Kidney (tissue), 14 donors: ENCODE measurements around the gene DNAJB1. TPM values are rescaled to one million over a fixed set of nuclear protein-coding genes. Genes with fewer than 3 reads are reported as not detected.

ENCODE experiments used
- DNase-seq, 5 donors: peaks; one replicate each; pipeline ENCODE4 v3.0.0-alpha.2; 2013 to 2020
- FAIRE-seq: peaks from 2 replicates; lab custom pipeline; 2012; peaks lifted over from hg19 to GRCh38; lab: Jason Lieb, UNC
- H3K27ac ChIP-seq, 2 donors: one replicate each; pipeline ENCODE4 v1.7.0; 2013; ENCODE audit warnings: low read depth in 2 of 2, low read length in 2 of 2, inconsistent platforms in 1 of 2
- H3K27me3 ChIP-seq: one replicate; pipeline ENCODE4 v1.7.1; 2013; ENCODE audit warnings: low read length, inconsistent platforms; ENCODE audit not compliant: control insufficient read depth, insufficient read depth
- H3K36me3 ChIP-seq, 3 donors: one replicate each; pipeline versions ENCODE4 v1.7.0 to v1.7.1; 2013; ENCODE audit warnings: low read length in 3 of 3, control low read depth in 1 of 3, inconsistent platforms in 1 of 3; ENCODE audit not compliant: insufficient read depth in 3 of 3, control insufficient read depth in 2 of 3
- H3K4me1 ChIP-seq, 3 donors: one replicate each; pipeline versions ENCODE4 v1.7.0 to v1.7.1; 2013; ENCODE audit warnings: low read length in 3 of 3, inconsistent platforms in 1 of 3, low read depth in 1 of 3; ENCODE audit not compliant: control insufficient read depth in 2 of 3, insufficient read depth in 2 of 3
- H3K4me3 ChIP-seq, 3 donors: one replicate each; pipeline versions ENCODE4 v1.7.0 to v1.8.1; 2013; ENCODE audit warnings: low read length in 3 of 3, control low read depth in 1 of 3, inconsistent platforms in 1 of 3
- H3K9ac ChIP-seq, 3 donors: one replicate each; pipeline versions ENCODE4 v1.7.0 to v1.7.1; 2013; ENCODE audit warnings: low read length in 3 of 3, control low read depth in 1 of 3, inconsistent platforms in 1 of 3
- H3K9me3 ChIP-seq, 3 donors: one replicate each; pipeline versions ENCODE4 v1.7.0 to v1.7.1; 2013; ENCODE audit warnings: low read length in 3 of 3, control low read depth in 1 of 3, inconsistent platforms in 1 of 3; ENCODE audit not compliant: control insufficient read depth in 2 of 3, insufficient read depth in 1 of 3
- CTCF ChIP-seq: IDR thresholded peaks from 3 replicates; pipeline ENCODE4 v1.5.1; 2012; ENCODE audit warnings: mild to moderate bottlenecking, moderate library complexity, borderline replicate concordance; ENCODE audit not compliant: insufficient read depth; ENCODE audit errors: extremely low read depth
- intact Hi-C: fragments of 100-400 bp; cut with DNase I; formaldehyde crosslinking; loops from one replicate; pipeline ENCODE4 v1.11.1; 2022
- polyA plus RNA-seq: library from polyadenylated mRNA; stranded (reverse); fragments of 350-450 nt; fragmentation: Illumina TruSeq; extraction: RNeasy Lipid Tissue Mini Kit (QIAGEN cat#74804); gene quantifications from one replicate; pipeline ENCODE4 v1.2.3, GENCODE V29; 2014; ENCODE audit warnings: low read depth, low replicate concordance; ENCODE audit not compliant: insufficient read depth
- total RNA-seq: library from RNA; stranded (reverse); fragmentation: NEBNext Ultra II Directional; extraction: Animal tissue kit (Norgen Biotek cat#: 25700); gene quantifications from one replicate; pipeline ENCODE4 v1.2.1, GENCODE V29; 2021
- donor health status: control.
- donor health status: control.
- donor health status: control.
- donor health status: control.
- donor health status: control.
- donor health status: DM: yes; HTN: yes; CAD: no.
- donor health status: Normal renal cell carcinoma (clear cell type).

The DNAJB1 gene
- total and polyA plus RNA-seq, 2 donors from 2014 or later, result 77.9 to 122 TPM

- Histone ChIP-seq H3K27me3 (no peaks in the 10 kb centered on the region), H3K9ac (peak within 1 kb of the TSS in 2 of 3 donors; percentile 69 to 85), H3K4me3 (peak within 1 kb of the TSS; percentile 69 to 85 (median 73)), H3K4me1 (peaks cover 2 to 17% (median 15%) of the 10 kb centered on the region in 3 donors), H3K36me3 (peaks cover 0 to 2% (median 0%) of the 10 kb centered on the region in 3 donors), H3K27ac (peak within 1 kb of the TSS; percentile 61 to 87), H3K9me3 (no peaks in the 10 kb centered on the region)
- intact Hi-C loops, result no loop called here
- DNase-seq, result peak; percentile 99 to 100 (median 99)
- peak; percentile 56 for FAIRE-seq
- no peak for TF ChIP-seq CTCF
These were observed 22.0 kb downstream of the DNAJB1 start, which contains the start of gene GIPC1 for GRCh38 chr19:14496029-14496833. TSS of gene GIPC1 (minus strand) at chr19:14496127. CDS start at chr19:14482976, 13,151 bp downstream.

DNA sequence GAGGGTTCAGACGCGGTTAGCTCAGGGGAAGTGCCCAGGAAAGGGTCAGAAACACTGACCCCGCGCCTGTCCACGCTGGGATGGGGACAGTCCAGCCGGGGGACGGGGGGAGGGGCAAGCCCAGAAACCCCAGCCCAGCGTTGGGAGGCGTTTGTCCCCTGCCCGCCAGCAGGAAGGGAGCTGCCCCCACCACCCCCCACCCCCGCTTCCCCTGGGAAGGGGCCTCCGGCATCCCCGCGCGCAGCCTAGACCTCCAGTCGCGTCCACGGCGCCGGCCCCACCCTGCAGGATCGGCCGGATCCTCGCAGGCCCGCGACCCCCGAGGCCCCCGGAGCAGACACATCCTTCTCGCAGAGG, 22.5 kb downstream of the DNAJB1 start:
- TF ChIP-seq CTCF, result no peak
- DNase-seq, result no peak
- Histone ChIP-seq H3K27me3 (no peaks in the 10 kb centered on the region), H3K4me1 (peaks cover 2 to 17% (median 15%) of the 10 kb centered on the region in 3 donors), H3K4me3 (peak overlapping the region; percentile 69 to 85 (median 73)), H3K9me3 (no peaks in the 10 kb centered on the region), H3K36me3 (peaks cover 0 to 2% (median 0%) of the 10 kb centered on the region in 3 donors), H3K9ac (peak overlapping the region in 2 of 3 donors; percentile 69 to 85), H3K27ac (peak overlapping the region in 1 of 2 donors; percentile 43)
- intact Hi-C loops, result no loop called here
- FAIRE-seq, result no peak

DNA sequence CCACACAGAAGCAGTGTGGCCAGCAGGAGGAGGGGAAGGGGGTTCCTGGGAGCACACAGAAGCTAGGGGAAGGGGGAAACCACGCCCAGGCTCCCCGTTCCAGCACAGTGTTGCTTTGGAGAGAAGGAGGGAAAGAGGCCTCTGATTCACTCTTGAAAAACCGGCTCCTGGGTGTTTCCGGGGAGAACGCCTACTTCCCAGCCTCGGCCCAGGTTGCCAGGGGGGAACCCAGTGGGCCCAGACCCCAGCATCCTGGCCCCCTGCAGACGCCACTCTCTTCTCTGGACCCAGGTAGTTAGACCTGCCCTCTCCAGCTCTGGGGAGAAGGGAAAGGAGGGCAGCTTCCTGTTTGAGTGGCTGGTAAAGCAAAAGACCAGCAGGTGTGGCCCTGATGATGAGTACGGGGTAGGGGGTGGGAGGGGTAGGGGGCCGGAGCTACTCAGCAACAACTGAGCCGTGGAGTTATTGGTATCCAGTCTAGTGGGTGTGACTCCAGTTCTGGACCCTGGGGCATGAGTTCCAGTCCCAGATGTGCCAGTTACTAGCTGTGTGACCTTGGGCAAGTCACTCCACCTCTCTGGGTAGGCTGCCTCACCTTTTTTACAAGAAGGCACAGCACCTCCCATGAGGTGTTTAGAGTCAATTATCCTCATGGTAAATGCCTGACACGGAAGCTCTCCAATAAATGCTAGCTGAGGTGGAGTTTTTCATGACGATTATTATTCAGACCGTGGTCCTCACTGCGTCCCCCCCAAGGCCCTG, 23.1 kb downstream of the DNAJB1 start:
- H3K4me1 ChIP-seq, result peaks cover 2 to 17% (median 15%) of the 10 kb centered on the region in 3 donors
- peaks cover 0 to 2% (median 0%) of the 10 kb centered on the region in 3 donors for H3K36me3 ChIP-seq
- FAIRE-seq (no peak), DNase-seq (peak in 1 of 5 donors; percentile 67)
- peak overlapping the region; percentile 69 to 85 (median 73) for H3K4me3 ChIP-seq
- intact Hi-C loops, result no loop called here
- peak overlapping the region in 2 of 3 donors; percentile 69 to 85 for H3K9ac ChIP-seq
- H3K9me3 ChIP-seq, result no peaks in the 10 kb centered on the region
- peak overlapping the region in 1 of 2 donors; percentile 43 for H3K27ac ChIP-seq
- TF ChIP-seq CTCF, result no peak
- no peaks in the 10 kb centered on the region for H3K27me3 ChIP-seq
